Aorta (tissue), 5 donors: Measurements from ENCODE around the gene SIGLEC12. TPM values are rescaled to one million over a fixed set of nuclear protein-coding genes. Genes with fewer than 3 reads are reported as not detected.
"Not testable (repeated sequence)": the region's sequence is repeated elsewhere in the genome, so short reads cannot be mapped to it uniquely, and the experiment has no call there.

Source experiments
- ATAC-seq: fragments of 200-7000 bp; cut with Tn5 transposase; one replicate; pipeline ENCODE4 v1.9.1; 2022; ENCODE audit warnings: moderate library complexity; ENCODE audit not compliant: low FRiP score
- DNase-seq, 2 donors: peaks; one replicate each; pipeline ENCODE4 v3.0.0-alpha.2; 2020
- H3K27ac ChIP-seq, 2 donors: one replicate each; pipeline ENCODE4 v1.5.1; 2013; ENCODE audit warnings: low read length in 2 of 2, mild to moderate bottlenecking in 2 of 2, moderate library complexity in 2 of 2, control low read depth in 1 of 2, inconsistent platforms in 1 of 2, low read depth in 1 of 2
- H3K27me3 ChIP-seq, 2 donors: one replicate each; pipeline ENCODE4 v1.6.1; 2013; ENCODE audit warnings: control low read depth in 1 of 2, low read length in 1 of 2, mild to moderate bottlenecking in 1 of 2, moderate library complexity in 1 of 2; ENCODE audit not compliant: insufficient read depth in 2 of 2, control insufficient read depth in 1 of 2
- H3K36me3 ChIP-seq, 2 donors: one replicate each; pipeline ENCODE4 v1.6.1; 2013; ENCODE audit warnings: control low read depth in 1 of 2, low read length in 1 of 2, mild to moderate bottlenecking in 1 of 2; ENCODE audit not compliant: insufficient read depth in 2 of 2, control insufficient read depth in 1 of 2
- H3K4me1 ChIP-seq, 2 donors: one replicate each; pipeline ENCODE4 v1.6.1; 2013; ENCODE audit warnings: low read length in 2 of 2, control low read depth in 1 of 2, mild to moderate bottlenecking in 1 of 2, moderate library complexity in 1 of 2; ENCODE audit not compliant: insufficient read depth in 2 of 2, control insufficient read depth in 1 of 2
- H3K4me3 ChIP-seq, 2 donors: one replicate each; pipeline ENCODE4 v1.5.1; 2013; ENCODE audit warnings: low read length in 2 of 2, control low read depth in 1 of 2, mild to moderate bottlenecking in 1 of 2
- H3K9me3 ChIP-seq: one replicate; pipeline ENCODE4 v1.6.1; 2013; ENCODE audit warnings: mild to moderate bottlenecking, low read length; ENCODE audit not compliant: control insufficient read depth
- WGBS, 2 donors: extraction: QIAGEN DNeasy Blood & Tissue Kit; methylation state at CpG; one replicate each; pipeline ENCODE4 v1.1.7; 2013; 5-methylcytosine and 5-hydroxymethylcytosine counted together
- intact Hi-C, 2 donors: fragments of 100-400 bp; cut with DNase I; formaldehyde crosslinking; loops; one replicate each; pipeline versions ENCODE4 v1.14.2 to v1.15.0; 2022
- polyA plus RNA-seq, 2 donors: library from polyadenylated mRNA; stranded (reverse); fragments of 200-250 nt; gene quantifications; one replicate each; pipeline ENCODE4 v1.2.3, GENCODE V29; 2013
- total RNA-seq, 2 donors: library from RNA; stranded (reverse); fragmentation: NEBNext Ultra II Directional; extraction: Animal tissue kit (Norgen Biotek cat#: 25700); gene quantifications; one replicate each; pipeline ENCODE4 v1.2.1, GENCODE V29; 2021
- donor health status: healthy with polysubstance abuse.
- donor health status: Bipolar disorder and iron deficiency.
- donor health status: DM: no; HTN: no; CAD: no.
- donor health status: DM: no; HTN: no; CAD: no.
- donor health status: DM: yes; HTN: yes; CAD: no.

Gene SIGLEC12
- total and polyA plus RNA-seq, 4 donors: 0.75 to 2.0 TPM; not detected in 2

DNA sequence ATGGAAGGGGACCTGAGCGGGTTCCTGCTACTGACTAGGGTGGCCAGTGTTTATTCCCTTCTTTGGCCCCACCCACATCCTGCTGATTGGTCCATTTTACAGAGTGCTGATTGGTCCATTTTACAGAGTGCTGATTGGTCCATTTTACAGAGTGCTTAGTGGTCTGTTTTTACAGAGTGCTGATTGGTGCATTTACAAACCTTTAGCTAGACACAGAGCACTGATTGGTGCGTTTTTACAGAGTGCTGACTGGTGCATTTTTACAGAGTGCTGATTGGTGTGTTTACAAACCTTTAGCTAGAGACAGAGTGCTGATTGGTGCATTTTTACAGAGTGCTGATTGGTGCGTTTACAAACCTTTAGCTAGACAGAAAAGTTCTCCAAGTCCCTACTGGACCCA is 54.1 kb downstream of the SIGLEC12 start:
- DNase-seq, intact Hi-C loops, H3K36me3 ChIP-seq, H3K4me1 ChIP-seq, H3K4me3 ChIP-seq, H3K9me3 ChIP-seq, H3K27ac ChIP-seq, H3K27me3 ChIP-seq, ATAC-seq: not testable (repeated sequence)
- 72 to 84% methylated on average over 3 of the region's 3 CpGs for WGBS, 2 donors

DNA sequence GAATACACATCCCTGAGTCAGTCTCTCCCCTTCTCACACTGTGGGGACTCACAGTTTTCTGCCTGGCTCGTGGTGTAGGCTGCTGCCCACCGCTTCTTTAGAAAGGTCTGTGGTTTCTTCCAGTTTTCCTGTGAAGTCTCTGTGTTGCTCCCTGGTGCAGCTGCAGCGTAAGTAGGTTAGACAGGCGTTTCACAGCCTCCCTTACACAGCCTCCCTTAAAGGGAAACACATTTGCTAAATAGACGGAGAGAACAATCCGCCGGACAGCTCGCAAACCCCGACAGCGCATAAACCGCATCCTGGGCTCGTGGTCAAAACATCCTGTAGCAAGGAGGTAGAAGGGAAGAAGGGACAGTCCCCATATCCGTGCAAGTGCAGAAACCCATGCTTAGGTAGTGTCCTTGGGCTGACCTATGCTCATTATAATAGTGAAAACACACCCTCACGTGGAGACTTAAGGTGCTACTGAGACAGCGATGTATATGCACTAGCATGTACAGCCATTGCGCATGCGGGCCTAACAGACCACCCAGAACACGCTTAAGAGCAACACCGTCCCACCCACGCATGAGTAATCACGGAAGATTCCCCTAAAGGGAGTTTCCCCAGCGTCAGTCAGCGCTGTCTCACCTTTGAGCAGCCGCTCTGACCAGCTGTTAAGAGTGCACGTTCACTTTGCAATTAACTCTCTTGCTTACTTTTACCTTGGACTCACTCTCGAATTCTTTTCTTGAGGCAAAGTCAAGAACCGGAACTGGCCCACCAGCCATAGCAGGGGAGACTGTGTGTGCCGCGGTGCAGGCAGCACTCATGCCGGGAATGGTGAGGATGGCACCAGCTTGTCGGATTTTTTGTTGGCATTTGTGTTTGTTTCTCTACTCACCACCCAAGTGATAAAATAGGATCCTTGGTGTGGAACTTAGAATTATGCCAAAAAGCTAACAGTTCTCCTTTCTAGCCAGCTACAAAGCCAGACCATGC is 59.9 kb downstream of the SIGLEC12 start:
- ATAC-seq: peak; percentile 22
- intact Hi-C loops: no loop called here

More for the DNA sequence above, 59.9 kb downstream of the SIGLEC12 start:
- Histone ChIP-seq H3K27ac (no peak overlapping the region), H3K4me1 (no peaks in the 10 kb centered on the region), H3K27me3 (no peaks in the 10 kb centered on the region), H3K36me3 (no peaks in the 10 kb centered on the region), H3K9me3 (no peaks in the 10 kb centered on the region), H3K4me3 (no peak overlapping the region)
- WGBS, 2 donors: 72 to 73% methylated on average over 31 of the region's 31 CpGs
- DNase-seq: no peak

Other genes starting within 250 kb of the SIGLEC12 start
- under 1 TPM; 0.24 to 0.26 TPM for gene IGLON5, start 190.2 kb downstream of the SIGLEC12 start, total RNA-seq
- under 1 TPM in 1 of 2 donors, not detected in 1; 0.13 TPM for gene IGLON5, start 190.2 kb downstream of the SIGLEC12 start, polyA plus RNA-seq
- 1 to 10 TPM; 1.7 to 2.0 TPM for gene VSIG10L, start 159.7 kb downstream of the SIGLEC12 start, total RNA-seq
- 1 to 10 TPM in 1 of 2 donors, under 1 TPM in 1; 0.25 to 7.2 TPM for gene VSIG10L, start 159.7 kb downstream of the SIGLEC12 start, polyA plus RNA-seq
- 10 to 100 TPM; 41.5 to 47.9 TPM for gene ETFB, start 135.4 kb downstream of the SIGLEC12 start, total RNA-seq
- 100 to 1,000 TPM in 1 of 2 donors, 10 to 100 TPM in 1; 98.8 to 110 TPM for gene ETFB, start 135.4 kb downstream of the SIGLEC12 start, polyA plus RNA-seq
- under 1 TPM in 1 of 2 donors, not detected in 1; 0.87 TPM for gene CLDND2, start 132.8 kb downstream of the SIGLEC12 start, total RNA-seq
- 1 to 10 TPM; 2.0 to 3.5 TPM for gene CLDND2, start 132.8 kb downstream of the SIGLEC12 start, polyA plus RNA-seq
- 1 to 10 TPM; 3.3 to 6.7 TPM for gene NKG7, start 129.1 kb downstream of the SIGLEC12 start, total RNA-seq
- gene NKG7, start 129.1 kb downstream of the SIGLEC12 start, polyA plus RNA-seq: under 1 TPM; 0.38 to 0.59 TPM
- gene LIM2, start 113.8 kb downstream of the SIGLEC12 start, total RNA-seq: not detected
- not detected for gene LIM2, start 113.8 kb downstream of the SIGLEC12 start, polyA plus RNA-seq
- gene C19orf84, start 111.2 kb downstream of the SIGLEC12 start, total RNA-seq: not detected
- gene C19orf84, start 111.2 kb downstream of the SIGLEC12 start, polyA plus RNA-seq: not detected
- gene SIGLEC10, start 84.2 kb downstream of the SIGLEC12 start, total RNA-seq: 1 to 10 TPM; 4.0 to 4.6 TPM
- 1 to 10 TPM; 1.2 to 4.6 TPM for gene SIGLEC10, start 84.2 kb downstream of the SIGLEC12 start, polyA plus RNA-seq
- under 1 TPM; 0.16 to 0.69 TPM for gene SIGLEC8, start 43.3 kb downstream of the SIGLEC12 start, total RNA-seq
- gene SIGLEC8, start 43.3 kb downstream of the SIGLEC12 start, polyA plus RNA-seq: 1 to 10 TPM in 1 of 2 donors, under 1 TPM in 1; 0.15 to 1.1 TPM
- not detected for gene CEACAM18, start 23.3 kb downstream of the SIGLEC12 start, total RNA-seq
- gene CEACAM18, start 23.3 kb downstream of the SIGLEC12 start, polyA plus RNA-seq: under 1 TPM in 1 of 2 donors, not detected in 1; 0.63 TPM
- 1 to 10 TPM in 1 of 2 donors, under 1 TPM in 1; 0.52 to 2.9 TPM for gene SIGLEC6, start 29.9 kb upstream of the SIGLEC12 start, total RNA-seq
- not detected for gene SIGLEC6, start 29.9 kb upstream of the SIGLEC12 start, polyA plus RNA-seq
- gene ZNF175, start 69.5 kb upstream of the SIGLEC12 start, total RNA-seq: 10 to 100 TPM; 15.1 to 16.6 TPM
- 1 to 10 TPM; 1.8 to 3.1 TPM for gene ZNF175, start 69.5 kb upstream of the SIGLEC12 start, polyA plus RNA-seq
- 1 to 10 TPM in 1 of 2 donors, under 1 TPM in 1; 0.58 to 2.0 TPM for gene SIGLEC5, start 128.6 kb upstream of the SIGLEC12 start, total RNA-seq
- gene SIGLEC5, start 128.6 kb upstream of the SIGLEC12 start, polyA plus RNA-seq: not detected
- gene SIGLEC14, start 145.0 kb upstream of the SIGLEC12 start, total RNA-seq: 1 to 10 TPM; 4.2 to 5.0 TPM
- under 1 TPM; 0.20 to 0.38 TPM for gene SIGLEC14, start 145.0 kb upstream of the SIGLEC12 start, polyA plus RNA-seq
- gene SPACA6, start 191.5 kb upstream of the SIGLEC12 start, total RNA-seq: 10 to 100 TPM; 37.3 to 53.0 TPM
- 100 to 1,000 TPM in 1 of 2 donors, 10 to 100 TPM in 1; 21.3 to 103 TPM for gene SPACA6, start 191.5 kb upstream of the SIGLEC12 start, polyA plus RNA-seq
- gene HAS1, start 222.2 kb upstream of the SIGLEC12 start, total RNA-seq: 1 to 10 TPM; 4.6 to 5.4 TPM
- not detected for gene HAS1, start 222.2 kb upstream of the SIGLEC12 start, polyA plus RNA-seq